ENCODE measurements around the gene MYMX. TPM values are rescaled to one million over a fixed set of nuclear protein-coding genes. Genes with fewer than 3 reads are reported as not detected.

The MYMX gene
- polyA plus RNA-seq, 1 experiment = not detected

- TF ChIP-seq CTCF (IDR thresholded peaks at IDR 0.05; ENCODE audit: low read depth, low read length) = no peak
- CTCF ChIA-PET = interaction anchor here (0.5 to 3.0 kb wide), 4 partner anchors 9 to 51 kb away, joined by 3 to 18 read pairs (median 5); partner anchors contain the start of gene NFKBIE
- DNase-seq (ENCODE audit: low read depth, low spot score) = no peak
These were observed 41.1 kb downstream of the MYMX start for GRCh38 chr6:44257753-44258324.

GRCh38 chr6:44258325-44258863 is 41.7 kb downstream of the MYMX start:
- no peak for DNase-seq (ENCODE audit: low read depth, low spot score)
- no peak for TF ChIP-seq CTCF (IDR thresholded peaks at IDR 0.05; ENCODE audit: low read depth, low read length)
- CTCF ChIA-PET = interaction anchor here (0.5 to 3.0 kb wide), 2 partner anchors 9 to 36 kb away, joined by 5 to 18 read pairs; partner anchors contain the start of gene NFKBIE
- H3K27me3 ChIP-seq (ENCODE audit: control insufficient read depth, insufficient read depth, low read length) = no peaks in the 10 kb centered on the region
- POLR2A ChIA-PET = interaction anchor here (3.6 kb wide), 1 partner anchor 11 kb away, joined by 107 read pairs; the partner anchor contains the start of gene HSP90AB1
- no peaks in the 10 kb centered on the region; the same call in 1 of the 2 replicates for H3K9me3 ChIP-seq (ENCODE audit: control insufficient read depth, insufficient read depth, low read length)
- H3K4me3 ChIP-seq (ENCODE audit: low read depth, low read length) = no peak overlapping the region
- no peak overlapping the region for H3K27ac ChIP-seq (ENCODE audit: low read depth, low read length)

More at GRCh38 chr6:44257753-44258324, 41.1 kb downstream of the MYMX start:
- Histone ChIP-seq H3K27ac (ENCODE audit: low read depth, low read length) (peak overlapping the region; percentile 39), H3K4me3 (ENCODE audit: low read depth, low read length) (peak overlapping the region; percentile 95), H3K27me3 (ENCODE audit: control insufficient read depth, insufficient read depth, low read length) (no peaks in the 10 kb centered on the region), H3K9me3 (ENCODE audit: control insufficient read depth, insufficient read depth, low read length) (no peaks in the 10 kb centered on the region; the same call in 1 of the 2 replicates)
- POLR2A ChIA-PET = interaction anchor here (1.5 to 3.6 kb wide), 2 partner anchors 11 to 85 kb away, joined by 6 to 107 read pairs; partner anchors contain the start of gene HSP90AB1

GRCh38 chr6:44258921-44259320 is 42.2 kb downstream of the MYMX start:
- TF ChIP-seq CTCF (IDR thresholded peaks at IDR 0.05; ENCODE audit: low read depth, low read length) = no peak
- Histone ChIP-seq H3K27me3 (ENCODE audit: control insufficient read depth, insufficient read depth, low read length) (no peaks in the 10 kb centered on the region), H3K27ac (ENCODE audit: low read depth, low read length) (no peak overlapping the region), H3K4me3 (ENCODE audit: low read depth, low read length) (no peak overlapping the region), H3K9me3 (ENCODE audit: control insufficient read depth, insufficient read depth, low read length) (no peaks in the 10 kb centered on the region; the same call in 1 of the 2 replicates)
- ChIA-PET CTCF (interaction anchor here (3.0 kb wide), 1 partner anchor 8 kb away, joined by 18 read pairs; the partner anchor contains the start of gene NFKBIE), POLR2A (no interaction called here)
- DNase-seq (ENCODE audit: low read depth, low spot score) = no peak

GRCh38 chr6:44260011-44260410 is 43.3 kb downstream of the MYMX start:
- no peak for TF ChIP-seq CTCF (IDR thresholded peaks at IDR 0.05; ENCODE audit: low read depth, low read length)
- POLR2A ChIA-PET = no interaction called here
- no peak overlapping the region for H3K4me3 ChIP-seq (ENCODE audit: low read depth, low read length)
- CTCF ChIA-PET = no interaction called here
- H3K27ac ChIP-seq (ENCODE audit: low read depth, low read length) = no peak overlapping the region
- no peaks in the 10 kb centered on the region; the same call in 1 of the 2 replicates for H3K9me3 ChIP-seq (ENCODE audit: control insufficient read depth, insufficient read depth, low read length)
- no peak for DNase-seq (ENCODE audit: low read depth, low spot score)
- H3K27me3 ChIP-seq (ENCODE audit: control insufficient read depth, insufficient read depth, low read length) = no peaks in the 10 kb centered on the region

Data from AG04450 (cell line).